ENCODE data around the gene COPE.
"Not testable (repeated sequence)": the region's sequence is repeated elsewhere in the genome, so short reads cannot be mapped to it uniquely, and the experiment has no call there.

The COPE gene

DNA sequence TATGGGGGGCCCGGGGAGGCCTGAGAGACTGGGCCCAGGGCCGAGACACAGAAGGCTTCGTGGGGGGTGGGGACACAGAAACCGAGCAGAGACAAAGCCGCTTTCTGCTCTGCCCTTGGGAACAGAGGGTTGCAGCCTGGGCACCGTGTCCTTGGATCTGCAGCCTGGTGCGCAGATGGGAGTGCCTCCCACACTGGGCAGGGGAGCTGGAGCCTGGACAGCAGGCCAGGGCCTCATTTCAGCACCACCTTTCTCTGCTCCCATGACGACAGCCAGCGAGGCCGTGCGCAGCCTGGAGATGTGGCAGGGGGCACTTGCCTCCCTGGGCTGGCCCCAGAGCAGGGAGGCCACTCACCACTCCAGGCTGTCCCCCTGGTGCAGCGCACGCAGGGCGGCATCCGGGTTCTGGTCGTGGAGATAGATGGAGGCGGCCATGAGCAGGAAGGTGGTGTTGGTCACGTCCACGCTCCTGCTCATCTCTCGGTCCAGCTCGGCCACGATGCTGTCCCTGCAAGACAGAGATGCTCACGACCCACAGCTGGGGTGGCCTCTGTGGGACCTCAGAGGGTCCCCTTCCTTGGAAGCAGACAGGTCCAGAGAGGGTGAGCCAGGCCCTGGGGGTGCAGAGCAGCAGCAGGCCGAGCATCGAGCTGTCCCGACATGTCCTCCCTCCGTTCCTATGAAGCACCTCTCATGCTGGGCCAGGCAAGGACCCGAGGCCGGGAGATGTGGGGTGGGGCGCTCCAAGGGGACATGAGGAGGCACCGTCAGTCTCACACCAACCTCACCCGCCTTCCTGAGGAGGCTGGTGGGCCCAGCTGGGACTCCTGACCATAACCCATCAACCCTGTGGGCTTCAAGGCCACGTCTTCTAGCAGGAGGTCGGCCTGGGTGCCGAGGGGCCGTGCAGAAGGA, 12.3 kb downstream of the COPE start:
- DNase-seq, result no peak

- no peak for DNase-seq
Observed at GRCh38 chr19:18905513-18906236, 13.5 kb downstream of the COPE start.

GRCh38 chr19:18905058-18905456, 14.1 kb downstream of the COPE start:
- DNase-seq, result no peak

DNA sequence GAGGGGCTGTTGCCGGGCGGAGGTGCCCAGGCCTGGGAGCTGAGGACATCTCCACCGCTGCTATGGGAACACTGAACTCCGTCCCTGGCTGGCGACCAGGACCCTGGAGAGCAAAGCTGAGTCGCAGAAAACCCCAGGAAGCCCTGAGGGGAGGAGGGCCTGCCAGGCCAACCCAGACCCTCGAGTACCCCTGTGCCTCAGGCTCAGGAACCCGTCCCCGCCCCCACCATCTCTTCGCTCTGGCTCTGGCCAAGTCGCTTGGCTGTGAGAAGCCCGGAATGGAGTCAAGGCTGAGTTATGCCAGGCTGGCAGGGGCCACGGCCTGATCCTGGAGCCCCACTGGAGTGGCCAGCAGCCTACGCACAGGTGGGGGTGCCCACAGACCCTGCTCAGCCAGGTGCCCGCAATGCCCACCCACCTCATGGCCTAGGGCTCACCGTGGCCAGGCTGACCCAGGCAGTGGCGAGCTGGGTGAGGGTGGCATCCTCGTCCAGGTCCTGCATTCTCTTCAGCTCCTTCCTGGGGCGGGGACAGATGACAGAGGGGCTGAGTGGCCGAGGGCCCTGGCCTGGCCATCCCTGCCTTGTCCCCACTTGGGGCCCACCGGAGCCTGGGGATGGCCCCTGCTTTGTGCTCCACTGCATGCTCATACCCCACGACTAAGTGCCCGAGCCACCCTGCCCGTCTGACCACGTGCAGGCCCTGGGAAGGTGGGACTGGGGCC, 14.7 kb downstream of the COPE start:
- DNase-seq, result no peak

DNA sequence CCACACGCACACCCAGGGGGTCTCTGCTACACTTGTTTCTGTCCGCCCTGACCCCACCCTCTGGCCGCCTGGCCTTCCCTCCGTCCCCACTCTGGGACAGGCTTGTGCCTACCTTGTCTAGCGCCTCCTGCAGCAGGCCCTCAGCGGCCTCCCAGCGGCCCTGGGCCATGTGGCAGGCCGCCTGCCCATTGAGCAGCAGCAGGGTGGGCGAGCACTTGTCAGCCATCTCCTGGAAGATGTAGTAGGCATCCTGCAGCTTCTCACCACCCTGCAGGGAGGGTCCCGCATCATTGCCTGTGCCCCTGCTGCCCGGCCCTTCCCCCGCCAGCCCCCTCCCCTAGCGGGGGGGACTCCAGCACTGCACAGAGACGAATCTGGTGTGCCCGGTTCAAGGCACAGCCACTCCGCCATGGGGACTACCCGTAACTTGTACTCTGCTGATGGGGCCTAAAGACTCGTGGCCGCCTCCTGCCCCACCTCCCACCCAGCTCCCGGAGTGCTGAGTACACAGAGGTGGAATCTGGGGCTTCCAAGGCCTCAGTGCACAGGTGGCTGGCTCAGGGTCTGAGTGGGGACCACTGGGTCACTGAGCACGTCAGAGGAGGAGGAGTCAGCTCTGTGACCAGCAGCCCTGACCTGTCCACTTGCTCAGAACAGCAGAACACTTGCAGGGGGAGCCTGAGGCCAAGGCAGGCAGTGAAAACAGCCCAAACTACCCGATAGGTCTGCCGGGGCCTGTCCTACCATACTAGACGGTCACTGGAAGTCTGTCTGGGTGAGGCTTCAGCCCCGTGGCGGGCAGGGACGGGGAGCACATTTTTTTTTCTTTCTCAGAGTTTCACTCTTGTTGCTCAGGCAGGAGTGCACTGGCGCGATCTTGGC, 15.8 kb downstream of the COPE start:
- DNase-seq, result no peak

DNA sequence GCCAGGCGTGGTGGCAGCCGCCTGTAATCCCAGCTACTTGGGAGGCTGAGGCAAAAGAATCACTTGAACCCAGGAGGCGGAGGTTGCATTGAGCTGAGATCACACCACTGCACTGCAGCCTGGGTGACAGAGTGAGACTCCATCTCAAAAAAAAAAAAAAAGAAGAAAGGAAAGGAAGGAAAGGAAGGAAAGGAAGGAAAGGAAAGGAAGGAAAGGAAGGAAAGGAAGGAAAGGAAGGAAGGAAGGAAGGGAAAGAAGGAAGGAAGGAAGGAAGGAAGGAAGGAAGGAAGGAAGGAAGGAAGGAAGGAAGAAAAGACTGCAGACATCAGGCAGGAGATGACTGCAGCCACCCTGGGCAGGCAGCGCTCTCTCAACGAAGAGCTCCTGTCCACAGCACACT, 16.7 kb downstream of the COPE start:
- DNase-seq, result not testable (repeated sequence)

- no peak for DNase-seq
Observed at GRCh38 chr19:18901491-18901890, 17.7 kb downstream of the COPE start.

DNA sequence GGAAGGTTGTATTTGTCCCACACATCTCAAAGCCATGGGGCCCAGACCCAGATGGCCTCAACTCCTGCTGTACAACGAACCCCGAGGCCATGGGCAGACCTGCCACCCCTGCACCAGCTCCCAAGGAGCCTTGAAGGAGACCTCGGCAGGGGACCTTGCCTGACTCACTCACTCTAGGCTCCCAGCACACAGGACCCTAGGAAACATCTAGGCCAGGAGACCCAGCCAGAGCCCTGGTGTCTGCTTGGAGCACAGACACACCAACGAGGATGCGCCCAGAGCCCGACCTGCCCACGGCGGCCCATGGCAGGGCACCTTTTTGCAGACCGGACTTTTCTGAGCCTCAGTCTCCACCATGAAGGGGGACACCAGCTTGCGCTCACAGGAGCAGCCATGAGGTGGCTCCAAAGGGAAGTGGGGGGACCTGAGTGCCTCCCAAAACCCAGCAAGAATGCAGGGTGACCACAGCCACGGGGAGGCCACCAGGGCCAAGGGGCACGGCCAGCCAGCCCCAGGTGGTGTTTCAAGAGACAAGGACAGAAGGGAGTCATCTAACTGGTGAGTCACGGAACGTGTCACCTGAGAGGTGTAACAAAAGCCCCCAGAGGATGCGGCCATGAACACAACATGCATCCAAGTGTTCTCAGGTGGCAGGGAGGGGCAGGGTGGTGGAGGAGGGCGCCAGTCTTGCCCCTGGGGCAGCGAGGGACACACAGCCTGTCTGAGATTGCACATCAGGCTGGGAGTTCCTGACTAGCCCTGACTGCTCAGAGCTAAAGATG, 18.3 kb downstream of the COPE start:
- DNase-seq, result no peak

DNA sequence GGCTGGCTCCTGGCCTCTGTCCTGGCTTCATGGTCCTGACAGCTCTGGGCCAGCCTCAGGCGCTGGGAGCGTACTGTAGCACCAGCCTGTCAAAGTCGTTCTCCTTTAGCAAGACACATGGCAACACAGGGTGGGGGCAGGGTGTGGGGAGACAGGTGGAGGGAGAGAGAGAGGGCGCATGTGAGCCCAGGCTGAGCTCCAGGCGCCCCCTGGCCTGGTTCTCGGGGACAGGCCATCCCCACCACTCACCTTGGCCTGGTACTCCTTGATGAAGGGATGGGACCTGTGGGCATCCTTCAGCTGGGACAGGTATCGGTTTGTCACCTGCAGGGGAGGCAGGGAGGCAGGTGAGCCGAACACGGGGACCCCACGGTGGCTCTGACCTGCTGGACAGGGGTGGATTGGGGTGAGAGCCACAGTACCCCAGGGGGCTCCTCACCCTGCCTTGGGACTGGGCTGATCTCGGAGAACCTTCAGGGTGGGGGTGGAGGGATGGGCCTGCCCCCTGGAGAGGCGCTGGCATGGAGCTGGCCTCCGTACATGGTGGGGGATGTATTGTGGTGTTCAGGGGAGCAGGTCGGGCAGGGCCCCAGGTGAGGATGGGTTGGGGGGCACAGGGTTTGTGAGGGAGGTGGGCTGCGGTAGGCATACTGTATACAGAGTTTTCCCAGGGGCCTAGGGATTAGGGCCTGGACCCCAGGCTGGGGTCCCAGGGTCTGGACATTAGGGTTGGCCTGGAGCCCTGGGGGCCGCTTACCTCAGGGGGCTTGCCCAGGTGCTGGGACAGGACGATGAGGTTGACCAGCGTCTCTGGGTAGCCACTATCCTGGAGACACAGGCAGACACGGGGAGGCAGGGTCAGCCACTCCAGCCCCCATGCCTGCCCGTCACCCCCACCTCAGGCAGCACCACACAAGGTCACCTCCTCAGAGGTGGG, 19.3 kb downstream of the COPE start:
- DNase-seq, result no peak

DNA sequence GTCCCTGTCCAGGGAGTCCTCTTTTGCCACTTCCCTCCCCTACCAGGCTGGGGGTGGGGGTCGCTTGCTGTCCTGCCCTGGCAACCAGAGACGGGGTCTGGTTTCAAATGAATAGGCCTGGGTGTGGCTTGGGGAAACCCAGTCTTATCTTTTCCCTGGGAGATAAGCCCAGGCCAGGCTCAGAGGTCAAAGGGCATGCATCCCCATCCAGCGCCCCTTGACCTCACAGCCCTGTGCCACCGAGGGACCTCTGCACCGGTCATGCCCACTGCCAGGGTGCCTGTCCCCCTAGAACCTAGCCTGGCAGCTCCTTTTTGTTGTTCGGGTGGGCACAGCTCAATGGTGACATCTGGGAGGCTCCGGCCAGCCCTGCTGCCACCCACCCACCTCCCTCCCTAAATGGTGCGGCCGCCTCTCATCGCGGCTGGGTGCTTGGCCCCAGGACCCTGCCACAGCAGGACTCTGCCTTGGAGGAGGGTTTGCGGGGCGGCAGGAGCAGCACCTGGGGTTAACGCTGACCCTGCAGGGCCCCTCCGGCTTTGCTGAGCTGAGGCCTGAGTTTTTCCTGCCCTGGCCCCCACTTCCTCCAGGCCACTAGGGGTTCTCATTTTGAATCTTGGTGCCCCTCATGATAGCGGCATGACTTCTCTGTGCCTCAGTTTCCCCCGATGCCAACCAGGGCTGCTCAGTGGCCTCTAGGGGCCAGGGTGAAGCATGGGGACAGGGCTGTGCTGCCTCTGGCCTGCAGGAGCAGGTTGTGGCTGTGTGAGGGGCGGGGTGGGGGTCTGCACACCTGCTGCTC, 20.4 kb downstream of the COPE start:
- DNase-seq, result no peak

DNA sequence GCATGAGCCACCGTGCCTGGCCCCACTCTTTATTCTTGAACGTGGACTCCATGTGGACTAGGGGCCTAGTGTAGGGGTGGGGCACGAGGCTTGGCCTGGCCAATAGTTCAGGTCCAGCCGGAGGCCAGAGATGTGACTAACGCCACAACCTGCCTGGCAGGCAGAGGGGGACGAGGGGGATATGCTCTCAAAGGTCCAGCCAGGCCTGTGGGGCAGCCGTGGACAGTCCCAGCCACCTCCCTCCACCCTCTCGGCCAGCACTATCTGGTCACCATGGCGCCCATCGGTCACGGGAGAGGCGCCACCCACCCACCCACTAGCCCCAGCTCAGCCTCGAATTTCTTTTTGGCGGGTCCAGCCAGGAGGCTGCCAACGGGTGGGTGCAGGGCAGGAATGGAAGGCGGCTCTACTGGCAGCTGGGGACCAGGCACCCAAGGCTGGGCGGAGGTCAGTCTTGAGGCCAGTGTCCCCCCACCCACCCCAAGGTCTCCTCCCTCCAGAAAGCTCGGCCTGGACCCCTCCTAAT, 21.0 kb downstream of the COPE start:
- DNase-seq, result no peak

- DNase-seq, result no peak
Observed at GRCh38 chr19:18897094-18898029, 21.8 kb downstream of the COPE start.

DNA sequence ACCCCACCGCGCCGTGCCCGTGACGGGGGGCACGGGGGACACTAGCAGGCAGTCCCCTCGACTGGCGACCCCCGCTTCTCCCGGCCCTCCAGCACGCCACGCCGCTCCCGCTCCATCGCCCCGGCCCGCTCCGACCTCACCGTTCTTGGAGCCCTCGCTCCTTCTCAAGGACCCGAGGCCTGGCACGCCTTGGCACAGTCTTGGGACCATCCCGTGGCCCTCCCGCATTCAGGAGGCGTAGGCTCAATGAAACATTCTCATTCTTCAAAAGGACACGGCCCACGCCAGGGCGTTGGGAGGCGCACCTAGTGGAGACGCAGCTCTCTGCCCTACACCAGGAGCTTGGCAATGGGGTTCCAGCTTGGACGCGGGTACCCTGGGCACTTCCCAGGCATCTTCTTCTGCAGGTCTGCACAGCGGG, 22.8 kb downstream of the COPE start:
- no peak for DNase-seq

GRCh38 chr19:18895824-18896341, 23.3 kb downstream of the COPE start, which contains the start of gene CERS1:
Gene CERS1, minus strand, starts transcription at chr19:18896158. Its CDS starts 86 bp downstream, at chr19:18896072.
- no peak for DNase-seq

GRCh38 chr19:18895038-18895823, 24.0 kb downstream of the COPE start:
- no peak for DNase-seq

DNA sequence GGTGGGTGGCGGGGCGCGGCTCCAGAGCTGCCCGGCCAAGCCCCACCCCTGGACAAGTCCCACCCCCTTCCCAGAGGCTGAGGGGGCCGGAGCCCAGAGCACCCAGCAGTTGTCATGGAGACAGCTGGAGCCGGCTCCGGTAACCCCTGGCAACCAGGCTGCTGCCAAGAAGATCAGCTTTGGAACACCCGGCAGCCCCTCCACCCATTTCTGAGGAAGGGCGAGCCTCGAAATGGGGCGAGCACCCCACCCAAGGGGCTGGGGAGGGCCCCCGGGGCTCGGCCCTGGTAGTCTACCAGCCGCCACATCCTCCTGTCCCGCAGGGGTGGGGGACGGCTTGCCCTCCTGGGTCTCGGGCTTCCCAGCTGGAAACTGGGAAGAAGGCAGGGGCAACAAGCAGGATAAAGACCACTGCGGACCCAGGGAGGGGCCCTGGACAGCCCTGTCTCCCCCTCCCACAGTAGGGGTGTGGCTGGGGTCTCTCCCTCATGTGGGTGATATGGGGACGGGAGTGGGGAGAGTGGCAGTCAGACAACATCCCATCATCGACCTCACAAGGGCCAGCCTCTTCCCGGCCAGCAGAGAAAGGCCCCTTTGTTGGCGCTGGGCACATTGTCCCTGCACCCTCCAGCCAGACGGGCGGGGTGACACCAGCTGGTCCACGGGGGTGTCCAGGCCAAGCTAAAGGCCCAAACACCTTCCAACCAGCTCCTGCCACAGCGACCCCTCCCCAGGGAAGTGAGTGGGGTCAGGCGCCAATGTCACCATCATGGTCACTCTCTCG, 24.7 kb downstream of the COPE start:
- DNase-seq, result no peak
